OCI-LY3 (cell line): Measurements from ENCODE around the gene VSIG10L2.

Experiments
- H2AFZ ChIP-seq: fragments of 200-600, 300-600 bp; shearing (Covaris generic); 2 replicates; pipeline ENCODE4 v1.6.0; 2014; ENCODE audit warnings: antibody characterized with exemption, low read depth, low read length
- H3K27ac ChIP-seq: fragments of 200-600, 300-600 bp; sonication (generic); 2 replicates; pipeline ENCODE4 v1.5.1; 2014; ENCODE audit warnings: mild to moderate bottlenecking, low read length, moderate library complexity, mixed read lengths
- H3K27me3 ChIP-seq: fragments of 200-600, 300-600 bp; sonication (generic); 2 replicates; pipeline ENCODE4 v1.6.1; 2014; ENCODE audit warnings: low read depth, low read length, mixed read lengths
- H3K36me3 ChIP-seq: fragments of 200-600, 300-600 bp; sonication (generic); replicated peaks from 2 replicates; pipeline ENCODE3; 2014; ENCODE audit warnings: low read depth, low read length, mixed read lengths
- H3K4me1 ChIP-seq: fragments of 300-600, 200-600 bp; sonication (generic); 2 replicates; pipeline ENCODE4 v1.6.1; 2014; ENCODE audit warnings: low read length, mixed read lengths
- H3K4me2 ChIP-seq: fragments of 200-600, 300-600 bp; sonication (generic); 2 replicates; pipeline ENCODE4 v1.6.1; 2014; ENCODE audit warnings: low read length, mixed read lengths
- H3K4me3 ChIP-seq: fragments of 300-600, 200-600 bp; sonication (generic); 2 replicates; pipeline ENCODE4 v1.5.1; 2014; ENCODE audit warnings: antibody characterized with exemption, mild to moderate bottlenecking, low read length, moderate library complexity
- H3K79me2 ChIP-seq: fragments of 300-600, 200-600 bp; shearing (Covaris generic); 2 replicates; pipeline ENCODE4 v1.6.1; 2014; ENCODE audit warnings: mild to moderate bottlenecking, low read length, mixed read lengths
- H3K9ac ChIP-seq: fragments of 300-600, 200-600 bp; shearing (Covaris generic); 2 replicates; pipeline ENCODE4 v1.6.0; 2014; ENCODE audit warnings: mild to moderate bottlenecking, low read length, moderate library complexity
- H3K9me3 ChIP-seq: fragments of 200-600, 300-600 bp; shearing (Covaris generic); 2 replicates; pipeline ENCODE4 v1.6.1; 2014; ENCODE audit warnings: low read length, mixed read lengths; ENCODE audit not compliant: insufficient read depth
- H4K20me1 ChIP-seq: fragments of 200-600, 300-600 bp; sonication (generic); 2 replicates; pipeline ENCODE4 v1.6.1; 2016; ENCODE audit warnings: low read length, mixed read lengths; ENCODE audit not compliant: insufficient read depth
- CTCF ChIP-seq: fragments of 200-600, 300-600 bp; sonication (generic); IDR thresholded peaks from 2 replicates; pipeline ENCODE4 v1.5.1; 2014; ENCODE audit warnings: antibody characterized with exemption, low read length, low read depth
- EZH2phosphoT487 ChIP-seq: fragments of 200-600 bp; shearing (Covaris generic); IDR thresholded peaks from 2 replicates; pipeline ENCODE4 v1.6.1; 2018; ENCODE audit warnings: antibody characterized with exemption, mixed run types, low read depth

Gene VSIG10L2

GRCh38 chr11:125932301-125932700 lies 13.5 kb upstream of the VSIG10L2 start:
- no peaks in the 10 kb centered on the region for H3K79me2 ChIP-seq
- H3K27me3 ChIP-seq: peaks cover 28% of the 10 kb centered on the region
- H4K20me1 ChIP-seq: no peaks in the 10 kb centered on the region
- H2AFZ ChIP-seq: no peak overlapping the region
- TF ChIP-seq EZH2phosphoT487 (no peak), CTCF (no peak)
- no peaks in the 10 kb centered on the region for H3K36me3 ChIP-seq
- no peaks in the 10 kb centered on the region for H3K9me3 ChIP-seq
- no peak overlapping the region for H3K27ac ChIP-seq
- H3K4me1 ChIP-seq: peaks cover 3% of the 10 kb centered on the region
- no peak overlapping the region for H3K4me2 ChIP-seq
- no peak overlapping the region for H3K9ac ChIP-seq
- no peak overlapping the region for H3K4me3 ChIP-seq

- H3K27me3 ChIP-seq: peaks cover 24% of the 10 kb centered on the region
- H3K9me3 ChIP-seq: no peaks in the 10 kb centered on the region
- H2AFZ ChIP-seq: no peak overlapping the region
- H3K4me1 ChIP-seq: peaks cover 3% of the 10 kb centered on the region
- H3K4me3 ChIP-seq: no peak overlapping the region
- H3K4me2 ChIP-seq: no peak overlapping the region
- H3K36me3 ChIP-seq: no peaks in the 10 kb centered on the region
- no peaks in the 10 kb centered on the region for H4K20me1 ChIP-seq
- no peaks in the 10 kb centered on the region for H3K79me2 ChIP-seq
- H3K9ac ChIP-seq: no peak overlapping the region
- TF ChIP-seq EZH2phosphoT487 (no peak), CTCF (no peak)
- H3K27ac ChIP-seq: no peak overlapping the region
Measured at GRCh38 chr11:125933030-125933813, 12.6 kb upstream of the VSIG10L2 start.

GRCh38 chr11:125934473-125934872 lies 11.4 kb upstream of the VSIG10L2 start:
- Histone ChIP-seq H3K4me2 (no peak overlapping the region), H3K9ac (no peak overlapping the region), H3K4me1 (peaks cover 3% of the 10 kb centered on the region), H3K79me2 (no peaks in the 10 kb centered on the region), H3K27ac (no peak overlapping the region), H3K9me3 (no peaks in the 10 kb centered on the region), H3K27me3 (peaks cover 13% of the 10 kb centered on the region), H4K20me1 (no peaks in the 10 kb centered on the region), H3K4me3 (no peak overlapping the region), H2AFZ (no peak overlapping the region), H3K36me3 (no peaks in the 10 kb centered on the region)
- TF ChIP-seq EZH2phosphoT487 (no peak), CTCF (no peak)

GRCh38 chr11:125935056-125935455 lies 10.8 kb upstream of the VSIG10L2 start:
- no peak overlapping the region for H3K9ac ChIP-seq
- H3K4me2 ChIP-seq: no peak overlapping the region
- H3K27ac ChIP-seq: no peak overlapping the region
- no peak overlapping the region for H3K4me3 ChIP-seq
- H3K9me3 ChIP-seq: no peaks in the 10 kb centered on the region
- H3K79me2 ChIP-seq: no peaks in the 10 kb centered on the region
- TF ChIP-seq CTCF (peak; percentile 19; the same call in 1 of the 2 replicates), EZH2phosphoT487 (no peak)
- H3K36me3 ChIP-seq: no peaks in the 10 kb centered on the region
- no peak overlapping the region for H2AFZ ChIP-seq
- peaks cover 3% of the 10 kb centered on the region for H3K4me1 ChIP-seq
- peaks cover 10% of the 10 kb centered on the region for H3K27me3 ChIP-seq
- H4K20me1 ChIP-seq: no peaks in the 10 kb centered on the region
